Measurements from ENCODE around the gene ADAM22.

Gene ADAM22

DNA sequence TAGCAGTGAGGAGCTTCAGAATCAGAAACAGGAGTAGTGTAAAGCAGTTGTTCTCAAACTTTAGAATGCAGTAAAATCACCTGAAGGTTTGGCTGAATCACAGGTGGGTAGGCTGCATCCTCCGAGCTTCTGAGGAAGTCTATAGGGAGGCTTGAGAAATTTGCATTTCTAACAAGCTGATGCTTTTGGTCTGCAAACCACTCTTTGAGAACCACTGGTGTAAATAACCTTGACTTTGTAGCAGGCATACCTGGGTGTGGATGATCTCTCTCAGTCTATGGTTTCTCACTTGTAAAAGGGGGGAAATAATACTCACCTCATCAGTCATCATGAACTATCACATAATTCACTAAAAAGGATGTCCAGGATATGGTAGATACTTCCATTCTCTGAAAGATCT, 167.7 kb downstream of the ADAM22 start:
- no peak overlapping the region for H3K4me3 ChIP-seq (ENCODE audit: low read depth, low read length)
- POLR2A ChIA-PET: no interaction called here
- CTCF ChIA-PET: no interaction called here
- TF ChIP-seq, protein P1, sequence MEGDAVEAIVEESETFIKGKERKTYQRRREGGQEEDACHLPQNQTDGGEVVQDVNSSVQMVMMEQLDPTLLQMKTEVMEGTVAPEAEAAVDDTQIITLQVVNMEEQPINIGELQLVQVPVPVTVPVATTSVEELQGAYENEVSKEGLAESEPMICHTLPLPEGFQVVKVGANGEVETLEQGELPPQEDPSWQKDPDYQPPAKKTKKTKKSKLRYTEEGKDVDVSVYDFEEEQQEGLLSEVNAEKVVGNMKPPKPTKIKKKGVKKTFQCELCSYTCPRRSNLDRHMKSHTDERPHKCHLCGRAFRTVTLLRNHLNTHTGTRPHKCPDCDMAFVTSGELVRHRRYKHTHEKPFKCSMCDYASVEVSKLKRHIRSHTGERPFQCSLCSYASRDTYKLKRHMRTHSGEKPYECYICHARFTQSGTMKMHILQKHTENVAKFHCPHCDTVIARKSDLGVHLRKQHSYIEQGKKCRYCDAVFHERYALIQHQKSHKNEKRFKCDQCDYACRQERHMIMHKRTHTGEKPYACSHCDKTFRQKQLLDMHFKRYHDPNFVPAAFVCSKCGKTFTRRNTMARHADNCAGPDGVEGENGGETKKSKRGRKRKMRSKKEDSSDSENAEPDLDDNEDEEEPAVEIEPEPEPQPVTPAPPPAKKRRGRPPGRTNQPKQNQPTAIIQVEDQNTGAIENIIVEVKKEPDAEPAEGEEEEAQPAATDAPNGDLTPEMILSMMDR (IDR thresholded peaks at IDR 0.05; ENCODE audit: insufficient read depth, low read length, missing control alignments): no peak
- DNase-seq (ENCODE audit: low read depth, low spot score): no peak

DNA sequence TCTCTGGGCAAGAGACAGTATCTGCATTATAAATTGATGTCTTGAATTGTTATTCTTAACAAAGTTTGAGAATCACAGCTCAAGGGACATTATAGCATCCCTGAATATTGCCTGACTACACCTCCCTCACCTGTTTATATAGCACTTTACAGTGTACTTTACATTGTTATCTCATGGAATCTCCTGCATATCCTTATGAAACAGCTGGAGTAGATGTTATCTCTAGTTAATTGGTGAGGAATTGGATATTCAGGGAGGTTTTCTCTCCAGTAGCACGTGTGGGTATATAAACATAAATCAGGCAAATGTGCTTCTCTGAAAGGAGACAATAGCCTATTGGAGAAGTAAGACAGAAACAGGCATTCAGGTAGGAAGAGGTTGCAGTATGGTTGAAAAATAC, 168.6 kb downstream of the ADAM22 start:
- POLR2A ChIA-PET: no interaction called here
- H3K4me3 ChIP-seq (ENCODE audit: low read depth, low read length): no peak overlapping the region
- DNase-seq (ENCODE audit: low read depth, low spot score): no peak
- TF ChIP-seq, protein P1 (IDR thresholded peaks at IDR 0.05; ENCODE audit: insufficient read depth, low read length, missing control alignments): no peak
- CTCF ChIA-PET: no interaction called here

DNA sequence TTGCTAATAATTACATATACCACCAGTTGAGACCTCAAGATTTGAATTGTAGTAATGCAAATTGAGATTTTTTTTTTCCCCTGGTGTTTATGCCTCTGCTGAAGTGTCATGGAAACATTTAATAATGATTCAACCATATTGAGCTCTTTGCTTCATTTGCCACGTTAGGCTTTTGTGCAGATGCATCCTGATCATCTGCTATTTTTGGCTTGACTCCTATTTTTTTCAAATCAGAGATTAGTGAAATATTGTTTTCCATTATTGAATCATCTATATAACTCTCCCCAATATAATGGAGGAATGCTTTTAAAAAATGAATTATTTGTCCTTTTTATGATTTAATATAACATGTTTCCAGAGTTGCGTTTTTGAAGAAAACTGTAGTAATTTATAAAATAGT, 170.7 kb downstream of the ADAM22 start:
- ChIA-PET POLR2A (no interaction called here), CTCF (no interaction called here)
- no peak for DNase-seq (ENCODE audit: low read depth, low spot score)
- H3K4me3 ChIP-seq (ENCODE audit: low read depth, low read length): no peak overlapping the region
- TF ChIP-seq, protein P1 (IDR thresholded peaks at IDR 0.05; ENCODE audit: insufficient read depth, low read length, missing control alignments): no peak

DNA sequence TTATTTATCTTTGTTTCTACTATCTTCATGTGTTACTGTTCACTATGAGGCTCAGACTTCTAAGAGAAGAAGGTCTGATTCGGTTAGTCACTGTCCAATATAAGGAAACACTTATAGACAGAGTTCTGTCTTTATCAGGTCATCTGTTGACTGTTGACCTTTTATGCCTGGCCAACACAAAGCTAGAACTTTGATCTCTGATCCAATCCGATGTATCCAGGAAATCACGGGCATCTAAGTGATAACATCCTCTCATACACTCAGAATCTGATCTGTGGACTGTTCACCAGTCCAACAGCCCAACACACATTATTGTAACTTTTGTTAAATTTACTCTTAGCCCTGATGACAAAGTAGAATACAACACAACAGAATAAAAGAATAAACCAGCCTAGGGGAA, 171.2 kb downstream of the ADAM22 start:
- H3K4me3 ChIP-seq (ENCODE audit: low read depth, low read length): no peak overlapping the region
- ChIA-PET CTCF (no interaction called here), POLR2A (no interaction called here)
- no peak for DNase-seq (ENCODE audit: low read depth, low spot score)
- TF ChIP-seq, protein P1 (IDR thresholded peaks at IDR 0.05; ENCODE audit: insufficient read depth, low read length, missing control alignments): no peak

DNA sequence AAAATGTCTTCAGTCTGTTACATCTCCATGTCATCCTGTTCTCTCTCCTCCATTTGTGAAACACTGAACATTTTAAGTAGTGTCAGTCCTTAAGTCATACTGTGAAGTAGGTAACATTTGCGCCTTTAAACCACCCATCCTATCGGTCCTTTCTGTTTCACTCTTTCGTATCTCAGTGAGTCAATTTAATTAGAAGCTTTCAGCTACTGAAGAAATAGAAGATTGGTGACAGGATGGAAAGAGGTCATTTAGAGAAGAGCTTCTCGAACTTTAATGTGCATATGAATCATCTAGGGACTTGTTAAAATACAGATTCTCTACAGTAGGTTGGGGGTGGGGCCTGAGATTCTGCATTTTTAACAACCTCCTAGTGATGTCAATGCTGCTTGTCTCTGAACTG, 172.4 kb downstream of the ADAM22 start:
- H3K4me3 ChIP-seq (ENCODE audit: low read depth, low read length): no peak overlapping the region
- TF ChIP-seq, protein P1 (IDR thresholded peaks at IDR 0.05; ENCODE audit: insufficient read depth, low read length, missing control alignments): no peak
- DNase-seq (ENCODE audit: low read depth, low spot score): no peak
- POLR2A ChIA-PET: no interaction called here
- CTCF ChIA-PET: no interaction called here

DNA sequence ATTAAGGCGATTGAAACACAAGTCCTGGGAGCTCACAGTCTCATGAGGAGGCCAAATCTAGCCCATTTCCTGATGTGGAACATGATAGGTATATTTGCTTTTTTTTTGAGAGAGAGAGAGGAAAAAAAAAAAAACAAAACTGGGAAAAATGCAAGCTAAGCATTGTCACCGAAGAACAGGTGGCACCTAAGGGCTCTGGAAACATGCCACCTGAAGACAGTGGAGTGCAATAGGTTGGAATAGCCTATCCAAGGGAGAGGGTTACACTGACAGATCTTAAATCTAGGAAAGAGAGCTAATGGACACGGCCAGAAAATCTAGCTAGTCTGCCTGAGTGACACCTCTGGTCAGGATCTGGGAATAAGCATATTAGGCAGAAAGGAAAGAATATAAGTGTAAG, 175.6 kb downstream of the ADAM22 start:
- H3K4me3 ChIP-seq (ENCODE audit: low read depth, low read length): no peak overlapping the region
- CTCF ChIA-PET: interaction anchor here (2.4 kb wide), 1 partner anchor 603 kb away, joined by 11 read pairs; no protein-coding TSS in a partner anchor
- TF ChIP-seq, protein P1 (IDR thresholded peaks at IDR 0.05; ENCODE audit: insufficient read depth, low read length, missing control alignments): no peak
- DNase-seq (ENCODE audit: low read depth, low spot score): no peak
- POLR2A ChIA-PET: no interaction called here
